ENCODE measurements around the gene TMEM213. TPM values are rescaled to one million over a fixed set of nuclear protein-coding genes. Genes with fewer than 3 reads are reported as not detected.
"Not testable (repeated sequence)": the region's sequence is repeated elsewhere in the genome, so short reads cannot be mapped to it uniquely, and the experiment has no call there.

Gene TMEM213
- total and polyA plus RNA-seq, 2 donors = not detected

- H3K4me1 ChIP-seq (ENCODE audit: insufficient read depth) = no peaks in the 10 kb centered on the region
- WGBS = 79% methylated on average over 4 of the region's 4 CpGs
Observed at GRCh38 chr7:138809346-138809745, 11.6 kb downstream of the TMEM213 start.

DNA sequence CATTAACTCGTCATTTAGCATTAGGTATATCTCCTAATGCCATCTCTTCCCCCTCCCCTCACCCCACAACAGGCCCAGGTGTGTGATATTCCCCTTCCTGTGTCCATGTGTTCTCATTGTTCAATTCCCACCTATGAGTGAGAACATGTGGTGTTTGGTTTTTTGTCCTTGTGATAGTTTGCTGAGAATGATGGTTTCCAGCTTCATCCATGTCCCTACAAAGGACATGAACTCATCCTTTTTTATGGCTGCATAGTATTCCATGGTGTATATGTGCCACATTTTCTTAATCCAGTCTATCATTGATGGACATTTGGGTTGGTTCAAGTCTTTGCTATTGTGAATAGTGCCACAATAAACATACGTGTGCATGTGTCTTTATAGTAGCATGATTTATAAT is 13.5 kb downstream of the TMEM213 start:
- not testable (repeated sequence) for DNase-seq (ENCODE audit: extremely low spot score)

More at GRCh38 chr7:138809346-138809745, 11.6 kb downstream of the TMEM213 start:
- H3K27ac ChIP-seq (ENCODE audit: low read depth) = no peak overlapping the region
- no peak overlapping the region for H3K4me3 ChIP-seq (ENCODE audit: low read depth, low read length)
- no peak for DNase-seq (ENCODE audit: extremely low spot score)
- no peaks in the 10 kb centered on the region for H3K36me3 ChIP-seq (ENCODE audit: insufficient read depth)

DNA sequence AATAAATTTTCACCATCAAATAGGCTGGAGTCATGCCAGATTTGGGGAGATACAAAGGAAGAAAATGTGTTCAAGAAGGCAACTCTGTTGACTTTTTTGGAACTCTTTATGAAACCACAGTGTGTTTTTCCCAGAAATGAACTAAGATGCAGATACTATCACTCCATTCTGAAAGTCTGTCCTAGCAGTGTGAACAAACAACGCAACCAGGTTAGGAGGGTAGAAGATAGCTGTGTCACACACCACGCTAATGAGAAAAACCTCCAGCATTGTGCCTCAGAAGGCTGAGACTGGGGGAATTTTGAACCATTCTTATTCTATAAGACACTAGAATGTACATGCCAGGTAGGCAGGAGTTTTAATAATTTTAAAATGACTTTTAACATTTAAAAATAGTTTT is 16.2 kb downstream of the TMEM213 start:
- Histone ChIP-seq H3K36me3 (ENCODE audit: insufficient read depth) (no peaks in the 10 kb centered on the region), H3K4me1 (ENCODE audit: insufficient read depth) (no peaks in the 10 kb centered on the region), H3K4me3 (ENCODE audit: low read depth, low read length) (no peak overlapping the region), H3K27ac (ENCODE audit: low read depth) (no peak overlapping the region)
- DNase-seq (ENCODE audit: extremely low spot score) = no peak
- 79% methylated on average over 2 of the region's 2 CpGs for WGBS

More for the DNA sequence above, 13.5 kb downstream of the TMEM213 start:
- H3K4me3 ChIP-seq (ENCODE audit: low read depth, low read length); H3K4me1 ChIP-seq (ENCODE audit: insufficient read depth); H3K36me3 ChIP-seq (ENCODE audit: insufficient read depth); H3K27ac ChIP-seq (ENCODE audit: low read depth): not testable (repeated sequence)
- 88% methylated on average over 2 of the region's 2 CpGs for WGBS

- no peak for DNase-seq (ENCODE audit: extremely low spot score)
- 76% methylated on average over 1 of the region's 1 CpG for WGBS
- Histone ChIP-seq H3K4me3 (ENCODE audit: low read depth, low read length) (no peak overlapping the region), H3K4me1 (ENCODE audit: insufficient read depth) (no peaks in the 10 kb centered on the region), H3K36me3 (ENCODE audit: insufficient read depth) (no peaks in the 10 kb centered on the region), H3K27ac (ENCODE audit: low read depth) (no peak overlapping the region)
Observed at GRCh38 chr7:138814816-138815332, 17.1 kb downstream of the TMEM213 start.

- Histone ChIP-seq H3K36me3 (ENCODE audit: insufficient read depth) (no peaks in the 10 kb centered on the region), H3K27ac (ENCODE audit: low read depth) (no peak overlapping the region), H3K4me1 (ENCODE audit: insufficient read depth) (no peaks in the 10 kb centered on the region), H3K4me3 (ENCODE audit: low read depth, low read length) (no peak overlapping the region)
- DNase-seq (ENCODE audit: extremely low spot score) = no peak
- WGBS = 82% methylated on average over 1 of the region's 1 CpG
Observed at GRCh38 chr7:138816650-138817049, 18.9 kb downstream of the TMEM213 start.

DNA sequence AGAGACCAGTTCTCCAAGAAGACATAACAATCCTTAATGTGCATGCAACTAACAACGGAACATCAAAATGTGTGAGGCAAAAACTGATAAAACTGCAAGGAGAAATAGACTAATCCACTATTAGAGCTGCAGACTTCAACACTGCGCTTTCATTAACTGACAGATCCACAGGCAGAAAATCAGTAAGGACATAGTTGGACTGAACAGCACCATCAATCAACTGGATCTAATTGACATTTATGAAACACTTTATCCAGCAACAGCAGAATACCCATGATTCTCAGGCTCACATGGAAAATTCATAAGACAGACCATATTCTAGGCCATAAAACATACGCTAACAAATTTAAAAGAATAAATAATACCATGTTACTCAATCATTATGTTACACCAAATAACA is 21.8 kb downstream of the TMEM213 start:
- DNase-seq (ENCODE audit: extremely low spot score) = no peak
- H3K36me3 ChIP-seq (ENCODE audit: insufficient read depth) = no peaks in the 10 kb centered on the region
- H3K4me1 ChIP-seq (ENCODE audit: insufficient read depth) = no peaks in the 10 kb centered on the region
- H3K27ac ChIP-seq (ENCODE audit: low read depth) = no peak overlapping the region
- no peak overlapping the region for H3K4me3 ChIP-seq (ENCODE audit: low read depth, low read length)
- 93% methylated on average over 3 of the region's 3 CpGs for WGBS

DNA sequence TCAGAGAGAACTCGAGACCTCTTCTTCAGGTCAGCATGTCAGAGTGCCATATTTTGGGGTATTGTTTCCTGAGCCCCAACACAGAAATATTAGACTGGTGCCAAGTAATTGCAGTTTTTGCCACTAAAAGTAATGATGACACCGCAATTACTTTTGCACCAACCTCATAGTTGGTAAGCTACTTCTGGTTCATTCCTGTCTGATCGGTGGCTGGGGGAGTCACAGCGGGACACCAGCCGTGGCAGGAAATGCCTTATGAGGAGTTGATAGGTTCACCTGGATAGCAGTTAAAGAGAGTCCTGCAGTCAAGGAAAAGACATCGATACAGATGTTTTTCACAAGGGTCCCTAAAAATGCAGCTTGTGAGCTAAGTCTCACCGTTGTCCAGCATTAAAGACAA is 24.1 kb downstream of the TMEM213 start:
- 88% methylated on average over 7 of the region's 7 CpGs for WGBS
- DNase-seq (ENCODE audit: extremely low spot score) = no peak
- Histone ChIP-seq H3K4me1 (ENCODE audit: insufficient read depth) (no peaks in the 10 kb centered on the region), H3K27ac (ENCODE audit: low read depth) (no peak overlapping the region), H3K36me3 (ENCODE audit: insufficient read depth) (no peaks in the 10 kb centered on the region), H3K4me3 (ENCODE audit: low read depth, low read length) (no peak overlapping the region)

DNA sequence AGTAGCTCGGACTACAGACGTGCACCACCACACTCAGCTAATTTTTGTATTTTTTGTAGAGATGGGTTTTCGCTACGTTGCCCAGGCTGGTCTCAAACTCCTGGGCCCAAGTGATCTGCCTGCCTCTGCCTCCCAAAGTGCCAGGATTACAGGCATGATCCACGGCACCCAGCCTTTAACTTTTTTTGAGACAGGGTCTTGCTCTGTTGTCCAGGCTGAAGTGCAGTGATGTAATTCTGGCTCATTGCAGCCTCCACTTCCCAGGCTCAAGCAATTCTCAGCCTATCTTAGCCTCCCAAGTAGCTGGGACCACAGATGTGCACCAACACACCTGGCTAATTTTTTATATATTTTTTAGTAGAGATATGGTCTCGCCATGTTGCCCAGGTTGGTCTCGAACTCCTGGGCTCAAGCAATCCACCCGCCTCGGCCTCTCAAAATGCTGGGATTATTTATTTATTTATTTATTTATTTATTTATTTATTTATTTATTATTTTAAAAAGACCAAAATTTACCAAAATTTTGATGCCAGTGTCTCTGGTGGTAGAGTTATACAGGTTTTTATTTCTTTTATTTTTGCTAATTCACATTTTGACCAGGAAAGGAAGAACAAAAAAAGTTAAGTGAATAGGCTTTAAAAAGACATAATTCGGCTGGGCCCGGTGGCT is 25.2 kb downstream of the TMEM213 start:
- Histone ChIP-seq H3K4me3 (ENCODE audit: low read depth, low read length) (no peak overlapping the region), H3K4me1 (ENCODE audit: insufficient read depth) (no peaks in the 10 kb centered on the region), H3K27ac (ENCODE audit: low read depth) (no peak overlapping the region), H3K36me3 (ENCODE audit: insufficient read depth) (no peaks in the 10 kb centered on the region)
- no peak for DNase-seq (ENCODE audit: extremely low spot score)
- WGBS = 92% methylated on average over 11 of the region's 11 CpGs

DNA sequence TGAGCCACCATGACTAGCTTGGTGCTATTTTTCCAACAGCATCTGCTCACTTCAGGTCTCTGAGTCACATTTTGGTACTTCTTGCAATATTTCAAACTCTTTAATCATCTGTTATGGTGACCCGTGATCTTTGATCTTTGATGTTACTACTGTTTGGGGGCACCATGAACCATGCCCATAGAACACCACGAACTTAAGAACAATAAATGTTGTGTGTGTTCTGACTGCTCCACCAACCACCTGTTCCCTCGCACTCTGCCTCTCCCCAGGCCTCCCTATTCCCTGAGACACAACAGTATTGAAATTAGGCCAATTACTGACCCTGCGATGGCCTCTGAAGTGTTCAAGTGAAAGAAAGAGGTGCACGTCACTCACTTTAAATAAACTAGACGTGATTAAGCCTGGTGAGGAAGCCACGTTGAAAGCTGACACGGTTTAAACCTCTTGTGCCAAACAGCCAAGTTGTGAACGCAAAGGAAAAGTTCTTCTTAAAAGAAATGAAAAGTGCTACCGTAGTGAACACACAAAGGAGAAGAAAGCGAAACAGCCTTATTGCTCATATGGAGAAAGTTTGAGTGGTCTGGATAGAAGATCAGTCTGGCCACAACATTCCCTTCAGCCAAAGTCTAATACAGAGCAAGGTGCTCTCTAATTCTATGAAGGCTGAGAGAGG is 27.4 kb downstream of the TMEM213 start:
- no peak overlapping the region for H3K4me3 ChIP-seq (ENCODE audit: low read depth, low read length)
- no peaks in the 10 kb centered on the region for H3K4me1 ChIP-seq (ENCODE audit: insufficient read depth)
- H3K27ac ChIP-seq (ENCODE audit: low read depth) = no peak overlapping the region
- H3K36me3 ChIP-seq (ENCODE audit: insufficient read depth) = no peaks in the 10 kb centered on the region
- WGBS = 88% methylated on average over 11 of the region's 11 CpGs
- no peak for DNase-seq (ENCODE audit: extremely low spot score)

- Histone ChIP-seq H3K4me1 (ENCODE audit: insufficient read depth) (no peaks in the 10 kb centered on the region), H3K27ac (ENCODE audit: low read depth) (no peak overlapping the region), H3K36me3 (ENCODE audit: insufficient read depth) (no peaks in the 10 kb centered on the region), H3K4me3 (ENCODE audit: low read depth, low read length) (no peak overlapping the region)
- no peak for DNase-seq (ENCODE audit: extremely low spot score)
- 77% methylated on average over 2 of the region's 2 CpGs for WGBS
Observed at GRCh38 chr7:138828302-138828701, 30.5 kb downstream of the TMEM213 start.

DNA sequence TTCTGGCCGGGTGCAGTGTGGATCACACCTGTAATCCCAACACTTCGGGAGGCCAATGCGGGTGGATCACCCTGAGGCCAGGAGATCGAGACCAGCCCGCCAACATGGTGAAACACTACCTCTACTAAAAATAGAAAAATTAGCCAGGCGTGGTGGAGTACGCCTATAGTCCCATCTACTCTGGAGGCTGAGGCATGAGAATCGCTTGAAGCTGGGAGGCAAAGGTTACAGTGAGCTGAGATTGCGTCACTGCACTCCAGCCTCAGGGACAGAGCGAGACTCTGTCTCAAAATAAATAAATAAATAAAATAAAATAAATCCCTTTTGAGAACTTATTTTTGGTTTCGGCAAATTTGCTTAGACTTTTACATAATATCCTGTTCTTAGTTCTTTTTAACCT is 31.5 kb downstream of the TMEM213 start:
- no peaks in the 10 kb centered on the region for H3K4me1 ChIP-seq (ENCODE audit: insufficient read depth)
- no peaks in the 10 kb centered on the region for H3K36me3 ChIP-seq (ENCODE audit: insufficient read depth)
- H3K27ac ChIP-seq (ENCODE audit: low read depth) = no peak overlapping the region
- 94% methylated on average over 11 of the region's 11 CpGs for WGBS
- no peak overlapping the region for H3K4me3 ChIP-seq (ENCODE audit: low read depth, low read length)
- DNase-seq (ENCODE audit: extremely low spot score) = no peak

DNA sequence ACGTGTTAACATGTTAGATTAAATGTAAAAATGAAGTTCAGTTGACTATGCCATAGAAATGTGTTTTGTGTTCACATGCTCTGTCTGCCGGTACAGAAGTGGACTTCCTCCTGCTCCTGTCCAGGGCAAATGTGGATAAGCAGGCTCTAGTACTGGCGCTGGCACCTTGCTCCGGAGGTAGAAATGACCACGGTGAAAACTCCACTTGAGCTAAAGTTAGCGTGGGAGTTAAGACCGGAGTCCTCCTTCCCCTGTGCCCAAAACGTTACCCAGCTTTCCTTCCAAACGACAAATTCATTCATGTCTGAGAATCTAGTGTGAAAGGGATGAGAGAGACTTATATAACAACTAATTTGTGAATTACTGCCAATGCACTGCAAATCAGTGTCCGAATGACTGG is 35.2 kb downstream of the TMEM213 start:
- H3K4me1 ChIP-seq (ENCODE audit: insufficient read depth) = no peaks in the 10 kb centered on the region
- H3K36me3 ChIP-seq (ENCODE audit: insufficient read depth) = no peaks in the 10 kb centered on the region
- 93% methylated on average over 10 of the region's 10 CpGs for WGBS
- H3K27ac ChIP-seq (ENCODE audit: low read depth) = no peak overlapping the region
- DNase-seq (ENCODE audit: extremely low spot score) = no peak
- no peak overlapping the region for H3K4me3 ChIP-seq (ENCODE audit: low read depth, low read length)

GRCh38 chr7:138833596-138833995 is 35.8 kb downstream of the TMEM213 start:
- Histone ChIP-seq H3K4me3 (ENCODE audit: low read depth, low read length) (no peak overlapping the region), H3K36me3 (ENCODE audit: insufficient read depth) (no peaks in the 10 kb centered on the region), H3K27ac (ENCODE audit: low read depth) (no peak overlapping the region), H3K4me1 (ENCODE audit: insufficient read depth) (no peaks in the 10 kb centered on the region)
- 69% methylated on average over 5 of the region's 5 CpGs for WGBS
- no peak for DNase-seq (ENCODE audit: extremely low spot score)

- H3K36me3 ChIP-seq (ENCODE audit: insufficient read depth) = no peaks in the 10 kb centered on the region
- WGBS = 93% methylated on average over 9 of the region's 9 CpGs
- no peaks in the 10 kb centered on the region for H3K4me1 ChIP-seq (ENCODE audit: insufficient read depth)
- no peak overlapping the region for H3K4me3 ChIP-seq (ENCODE audit: low read depth, low read length)
- no peak overlapping the region for H3K27ac ChIP-seq (ENCODE audit: low read depth)
- DNase-seq (ENCODE audit: extremely low spot score) = no peak
Observed at GRCh38 chr7:138834583-138834982, 36.8 kb downstream of the TMEM213 start.

Data from urinary bladder (tissue), 4 donors.